BJ (cell line): ENCODE results near the gene ARHGEF9. TPM values are rescaled to one million over a fixed set of nuclear protein-coding genes. Genes with fewer than 3 reads are reported as not detected.

Experiments used
- CTCF ChIA-PET: fragments of 350-600 bp; formaldehyde crosslinking; extraction: SDS; loops from one replicate; lab custom pipeline; 2021; ENCODE audit warnings: antibody characterized with exemption, inconsistent platforms; lab: Yijun Ruan, JAX
- POLR2A ChIA-PET: fragments of 300-600 bp; sonication (Branson Sonifier 250); formaldehyde crosslinking; extraction: SDS; loops from one replicate; lab custom pipeline; 2021; ENCODE audit warnings: antibody characterized with exemption; lab: Charles Lee
- DNase-seq: peaks from one replicate; pipeline ENCODE4 v3.0.0-alpha.2; 2011; ENCODE audit warnings: low read depth
- H3K27me3 ChIP-seq: 2 replicates; pipeline ENCODE4 v1.6.0; 2011; ENCODE audit warnings: low read length; ENCODE audit not compliant: control insufficient read depth, insufficient read depth
- H3K36me3 ChIP-seq: 2 replicates; pipeline ENCODE4 v1.5.1; 2011; ENCODE audit warnings: low read length; ENCODE audit not compliant: control insufficient read depth, insufficient read depth
- H3K4me3 ChIP-seq: 2 replicates; pipeline ENCODE4 v1.5.1; 2011; ENCODE audit warnings: low read depth, mild to moderate bottlenecking, control low read depth, low read length
- polyA plus RNA-seq: library from polyadenylated mRNA; depleted of rRNA; stranded (reverse); fragments of >200 nt; gene quantifications from 2 replicates; pipeline ENCODE4 v1.2.3, GENCODE V29; 2011
- TF ChIP-seq, protein P1 (sequence below): IDR thresholded peaks from 2 replicates; pipeline ENCODE4 v1.5.1; 2011; ENCODE audit warnings: low read depth, mild to moderate bottlenecking, control low read depth, inconsistent platforms, low read length, moderate library complexity; ENCODE audit not compliant: insufficient read depth

ARHGEF9 gene
- polyA plus RNA-seq, 1 experiment: 17.6 TPM

DNA sequence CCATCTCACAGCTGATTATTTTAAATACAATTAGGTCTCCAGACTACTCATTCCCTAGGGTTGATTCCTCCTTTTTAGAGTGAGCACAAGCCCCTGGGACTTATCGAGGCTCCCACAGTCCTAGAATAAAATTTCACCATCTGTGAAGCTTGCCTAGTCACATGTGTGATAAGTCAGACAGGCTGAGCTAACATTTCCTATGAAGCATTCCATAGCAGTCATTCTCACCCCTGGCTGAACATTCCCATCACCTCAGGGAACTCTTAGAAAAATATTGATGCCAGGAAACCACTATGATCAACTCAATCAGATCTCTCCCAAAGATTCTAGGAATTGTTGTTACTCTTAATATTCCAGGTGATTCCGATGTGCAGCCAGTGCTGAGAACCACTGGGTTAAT is 37.7 kb downstream of the ARHGEF9 start:
- ChIA-PET POLR2A (interaction anchor here (0.6 kb wide), 2 partner anchors 20 to 86 kb away, joined by 3 read pairs; no protein-coding TSS in a partner anchor), CTCF (interaction anchor here (0.6 kb wide), 1 partner anchor 74 kb away, joined by 4 read pairs; no protein-coding TSS in a partner anchor)
- H3K36me3 ChIP-seq: no peaks in the 10 kb centered on the region
- peak; percentile 36 for DNase-seq
- H3K27me3 ChIP-seq: no peaks in the 10 kb centered on the region
- no peak overlapping the region for H3K4me3 ChIP-seq
- TF ChIP-seq, protein P1, sequence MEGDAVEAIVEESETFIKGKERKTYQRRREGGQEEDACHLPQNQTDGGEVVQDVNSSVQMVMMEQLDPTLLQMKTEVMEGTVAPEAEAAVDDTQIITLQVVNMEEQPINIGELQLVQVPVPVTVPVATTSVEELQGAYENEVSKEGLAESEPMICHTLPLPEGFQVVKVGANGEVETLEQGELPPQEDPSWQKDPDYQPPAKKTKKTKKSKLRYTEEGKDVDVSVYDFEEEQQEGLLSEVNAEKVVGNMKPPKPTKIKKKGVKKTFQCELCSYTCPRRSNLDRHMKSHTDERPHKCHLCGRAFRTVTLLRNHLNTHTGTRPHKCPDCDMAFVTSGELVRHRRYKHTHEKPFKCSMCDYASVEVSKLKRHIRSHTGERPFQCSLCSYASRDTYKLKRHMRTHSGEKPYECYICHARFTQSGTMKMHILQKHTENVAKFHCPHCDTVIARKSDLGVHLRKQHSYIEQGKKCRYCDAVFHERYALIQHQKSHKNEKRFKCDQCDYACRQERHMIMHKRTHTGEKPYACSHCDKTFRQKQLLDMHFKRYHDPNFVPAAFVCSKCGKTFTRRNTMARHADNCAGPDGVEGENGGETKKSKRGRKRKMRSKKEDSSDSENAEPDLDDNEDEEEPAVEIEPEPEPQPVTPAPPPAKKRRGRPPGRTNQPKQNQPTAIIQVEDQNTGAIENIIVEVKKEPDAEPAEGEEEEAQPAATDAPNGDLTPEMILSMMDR: no peak

DNA sequence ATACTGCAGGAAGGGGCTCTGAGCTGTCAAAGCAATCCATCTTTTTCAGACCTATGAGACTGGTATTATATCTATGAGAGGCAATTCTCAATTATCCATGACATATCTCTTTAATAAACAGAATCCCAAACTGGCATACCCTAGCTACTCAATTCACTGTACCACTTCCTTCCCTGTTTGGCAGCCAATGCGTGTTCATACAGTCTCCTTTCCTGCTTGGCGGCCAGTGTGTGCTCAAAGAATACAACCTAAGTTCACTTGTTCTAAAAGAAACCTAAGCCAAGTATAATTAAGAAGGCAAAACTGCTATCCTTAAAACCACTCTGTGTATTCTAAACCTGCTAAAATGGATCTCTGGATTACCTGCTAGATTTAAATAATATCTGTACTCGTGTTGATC is 38.3 kb downstream of the ARHGEF9 start:
- H3K4me3 ChIP-seq: no peak overlapping the region
- ChIA-PET POLR2A (interaction anchor here (0.6 kb wide), 1 partner anchor 85 kb away, joined by 3 read pairs; no protein-coding TSS in a partner anchor), CTCF (interaction anchor here (0.6 kb wide), 1 partner anchor 73 kb away, joined by 4 read pairs; no protein-coding TSS in a partner anchor)

DNA sequence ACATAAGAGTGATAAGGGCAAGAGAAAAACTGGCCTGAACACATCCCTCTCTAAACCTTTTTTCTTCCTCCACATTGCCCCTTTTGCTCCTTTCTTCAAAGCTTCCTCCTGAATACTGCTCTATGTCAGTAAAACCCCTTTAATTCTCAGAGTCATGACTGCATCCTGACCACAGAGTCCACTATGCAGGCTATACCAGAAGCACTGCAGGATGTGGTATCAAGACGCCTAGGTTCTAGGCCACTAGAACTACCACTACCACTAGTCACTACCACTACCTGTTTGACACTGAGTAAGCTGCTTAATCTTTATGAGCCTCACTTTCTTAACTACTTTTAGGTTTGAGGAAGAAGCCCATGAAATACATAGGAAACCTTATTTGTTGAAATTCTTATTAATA is 38.7 kb downstream of the ARHGEF9 start:
- POLR2A ChIA-PET: interaction anchor here (0.6 kb wide), 1 partner anchor 8 kb away, joined by 5 read pairs; no protein-coding TSS in a partner anchor
- CTCF ChIA-PET: no interaction called here

More for the DNA sequence above, 38.3 kb downstream of the ARHGEF9 start:
- TF ChIP-seq, protein P1: no peak
- Histone ChIP-seq H3K27me3 (no peaks in the 10 kb centered on the region), H3K36me3 (no peaks in the 10 kb centered on the region)
- DNase-seq: no peak

DNA sequence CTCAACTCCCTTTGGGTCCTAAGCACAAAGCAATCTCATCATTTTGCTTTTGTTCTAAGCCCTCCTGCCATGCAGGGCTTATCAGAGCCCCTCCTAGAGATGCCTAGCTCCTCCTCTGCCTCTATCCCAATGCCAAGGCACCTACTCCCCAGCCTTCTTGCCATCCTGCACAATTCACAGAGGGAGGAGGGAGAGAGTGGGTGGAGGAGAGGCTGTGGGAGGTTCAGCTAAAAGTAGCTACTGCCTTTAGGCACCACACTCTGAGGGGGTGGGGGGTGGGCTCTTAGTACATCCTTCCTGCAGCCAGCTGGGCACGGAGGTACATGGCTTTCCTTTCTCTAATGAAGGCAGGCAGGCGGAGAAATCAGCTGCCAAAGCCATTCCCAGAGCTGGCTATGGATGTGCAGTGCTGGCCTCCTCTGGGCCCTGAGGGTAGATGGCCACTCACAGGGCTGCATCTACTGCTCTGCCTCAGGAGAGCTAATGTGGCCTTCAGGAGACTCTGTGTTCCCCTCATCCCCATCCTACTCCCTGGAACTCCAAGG is 40.1 kb downstream of the ARHGEF9 start:
- no peaks in the 10 kb centered on the region for H3K36me3 ChIP-seq
- ChIA-PET POLR2A (no interaction called here), CTCF (interaction anchor here (0.9 to 1.1 kb wide), 2 partner anchors 8 to 173 kb away, joined by 3 read pairs; no protein-coding TSS in a partner anchor)
- no peak for DNase-seq
- H3K4me3 ChIP-seq: no peak overlapping the region
- TF ChIP-seq, protein P1: no peak
- H3K27me3 ChIP-seq: no peaks in the 10 kb centered on the region

More for the DNA sequence above, 38.7 kb downstream of the ARHGEF9 start:
- no peaks in the 10 kb centered on the region for H3K27me3 ChIP-seq
- H3K36me3 ChIP-seq: no peaks in the 10 kb centered on the region
- TF ChIP-seq, protein P1: no peak
- no peak for DNase-seq
- no peak overlapping the region for H3K4me3 ChIP-seq

DNA sequence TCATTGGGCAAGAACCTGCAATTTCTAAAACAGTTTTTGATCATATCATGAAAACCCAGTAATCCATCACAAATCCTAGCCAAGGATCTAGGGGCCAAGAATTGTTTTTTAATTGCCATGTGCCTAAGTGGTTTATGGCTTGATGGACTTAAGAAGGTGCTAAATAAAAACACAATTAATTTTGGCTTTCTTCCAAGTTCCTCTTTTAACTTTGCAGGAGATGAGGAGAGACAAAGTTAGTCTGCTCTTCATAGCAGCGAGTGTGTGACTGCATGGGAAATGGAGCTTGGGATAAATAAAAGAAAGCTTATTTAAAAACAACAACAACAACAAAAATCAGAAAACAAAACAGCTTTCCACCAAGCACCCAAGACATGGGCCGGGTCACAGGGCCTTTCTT is 41.4 kb downstream of the ARHGEF9 start:
- DNase-seq: no peak
- Histone ChIP-seq H3K27me3 (no peaks in the 10 kb centered on the region), H3K4me3 (no peak overlapping the region), H3K36me3 (no peaks in the 10 kb centered on the region)
- ChIA-PET POLR2A (no interaction called here), CTCF (no interaction called here)
- TF ChIP-seq, protein P1: no peak
